ENCODE data around the gene PNPLA5.
"Not testable (repeated sequence)": the region's sequence is repeated elsewhere in the genome, so short reads cannot be mapped to it uniquely, and the experiment has no call there.

The PNPLA5 gene

GRCh38 chr22:43921370-43921769 is 29.6 kb upstream of the PNPLA5 start:
- no peaks in the 10 kb centered on the region for H3K9me3 Mint-ChIP-seq
- H3K27me3 Mint-ChIP-seq, result peaks cover 58% of the 10 kb centered on the region
- DNase-seq (ENCODE audit: low spot score in 2 of 2), result no peak
- no peak for ATAC-seq (replicated peaks; ENCODE audit: extremely low read depth, poor library complexity, severe bottlenecking)
- peaks cover 12% of the 10 kb centered on the region for H3K4me1 Mint-ChIP-seq
- no peak overlapping the region for H3K4me3 Mint-ChIP-seq
- H3K36me3 Mint-ChIP-seq (ENCODE audit: insufficient read depth), result peaks cover 2% of the 10 kb centered on the region
- no peak overlapping the region for H3K27ac Mint-ChIP-seq (ENCODE audit: low read depth)

- H3K9me3 Mint-ChIP-seq, result no peaks in the 10 kb centered on the region
- H3K27ac Mint-ChIP-seq (ENCODE audit: low read depth), result no peak overlapping the region
- peaks cover 12% of the 10 kb centered on the region for H3K4me1 Mint-ChIP-seq
- H3K27me3 Mint-ChIP-seq, result peaks cover 48% of the 10 kb centered on the region
- no peak overlapping the region for H3K4me3 Mint-ChIP-seq
- H3K36me3 Mint-ChIP-seq (ENCODE audit: insufficient read depth), result no peaks in the 10 kb centered on the region
- ATAC-seq (replicated peaks; ENCODE audit: extremely low read depth, poor library complexity, severe bottlenecking), result no peak
- DNase-seq (ENCODE audit: low spot score in 2 of 2), result no peak
Observed at GRCh38 chr22:43919106-43919973, 27.5 kb upstream of the PNPLA5 start.

DNA sequence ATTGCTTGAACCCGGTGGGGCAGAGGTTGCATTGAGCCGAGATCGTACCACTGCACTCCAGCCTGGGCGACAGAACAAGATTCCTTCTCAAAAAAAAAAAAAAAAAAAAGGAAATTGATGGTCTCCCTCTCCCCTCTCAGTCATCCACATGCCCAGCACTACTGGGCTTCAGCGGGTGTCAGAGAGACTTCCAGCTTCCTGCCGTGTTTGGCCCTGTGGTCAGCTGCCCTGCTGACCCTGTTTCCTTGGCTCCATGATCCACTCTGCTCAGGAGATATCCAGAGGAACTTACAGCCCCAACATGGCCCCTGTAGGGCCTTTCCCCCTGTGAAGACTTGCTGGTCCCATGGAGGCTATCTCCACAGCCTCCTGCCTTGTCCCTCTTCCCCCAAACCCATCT is 25.7 kb upstream of the PNPLA5 start:
- Mint-ChIP-seq H3K27me3 (peaks cover 64% of the 10 kb centered on the region), H3K27ac (ENCODE audit: low read depth) (no peak overlapping the region)
- no peak for ATAC-seq (replicated peaks; ENCODE audit: extremely low read depth, poor library complexity, severe bottlenecking)

GRCh38 chr22:43911351-43911750 is 19.5 kb upstream of the PNPLA5 start:
- peaks cover 60% of the 10 kb centered on the region for H3K27me3 Mint-ChIP-seq
- H3K36me3 Mint-ChIP-seq (ENCODE audit: insufficient read depth), result no peaks in the 10 kb centered on the region
- DNase-seq (ENCODE audit: low spot score in 2 of 2) (no peak), ATAC-seq (replicated peaks; ENCODE audit: extremely low read depth, poor library complexity, severe bottlenecking) (no peak)
- no peak overlapping the region for H3K27ac Mint-ChIP-seq (ENCODE audit: low read depth)
- H3K4me1 Mint-ChIP-seq, result no peaks in the 10 kb centered on the region
- no peaks in the 10 kb centered on the region for H3K9me3 Mint-ChIP-seq
- no peak overlapping the region for H3K4me3 Mint-ChIP-seq

More for the DNA sequence above, 25.7 kb upstream of the PNPLA5 start:
- H3K36me3 Mint-ChIP-seq (ENCODE audit: insufficient read depth), result no peaks in the 10 kb centered on the region
- no peaks in the 10 kb centered on the region for H3K9me3 Mint-ChIP-seq
- no peaks in the 10 kb centered on the region for H3K4me1 Mint-ChIP-seq
- DNase-seq (ENCODE audit: low spot score in 2 of 2), result no peak
- H3K4me3 Mint-ChIP-seq, result no peak overlapping the region

DNA sequence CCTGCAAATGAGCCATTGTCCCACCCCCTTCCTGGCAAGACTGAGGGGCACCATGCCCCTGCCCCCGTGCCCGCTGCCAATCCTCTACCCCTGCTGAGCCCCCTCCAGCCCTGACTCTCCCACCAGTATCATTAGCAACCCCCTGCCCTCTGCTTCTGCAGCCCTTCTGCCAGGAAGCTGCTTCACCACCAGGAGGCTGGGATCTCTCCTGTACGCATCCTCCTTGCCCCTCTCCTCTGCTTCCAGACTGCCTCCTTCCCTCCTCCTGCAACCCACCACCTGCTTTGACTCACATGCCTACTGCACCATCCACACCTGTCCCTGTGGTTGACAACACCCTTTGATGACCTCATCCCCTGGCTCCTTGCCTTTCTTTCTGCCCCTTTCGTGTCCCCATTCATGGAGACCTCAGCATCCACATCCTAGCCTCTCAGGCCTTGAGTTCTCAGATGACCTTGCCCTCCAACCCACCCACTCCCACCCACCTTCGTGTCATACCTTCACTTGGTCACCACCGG is 18.4 kb upstream of the PNPLA5 start:
- no peak overlapping the region for H3K27ac Mint-ChIP-seq (ENCODE audit: low read depth)
- H3K4me3 Mint-ChIP-seq, result no peak overlapping the region
- DNase-seq (ENCODE audit: low spot score in 2 of 2) (no peak), ATAC-seq (replicated peaks; ENCODE audit: extremely low read depth, poor library complexity, severe bottlenecking) (no peak)
- no peaks in the 10 kb centered on the region for H3K4me1 Mint-ChIP-seq
- no peaks in the 10 kb centered on the region for H3K36me3 Mint-ChIP-seq (ENCODE audit: insufficient read depth)
- no peaks in the 10 kb centered on the region for H3K9me3 Mint-ChIP-seq
- H3K27me3 Mint-ChIP-seq, result peaks cover 67% of the 10 kb centered on the region

- Mint-ChIP-seq H3K36me3 (ENCODE audit: insufficient read depth) (no peaks in the 10 kb centered on the region), H3K4me3 (no peak overlapping the region), H3K27me3 (peaks cover 68% of the 10 kb centered on the region), H3K4me1 (no peaks in the 10 kb centered on the region), H3K27ac (ENCODE audit: low read depth) (no peak overlapping the region), H3K9me3 (no peaks in the 10 kb centered on the region)
- DNase-seq (ENCODE audit: low spot score in 2 of 2) (no peak), ATAC-seq (replicated peaks; ENCODE audit: extremely low read depth, poor library complexity, severe bottlenecking) (no peak)
Observed at GRCh38 chr22:43909708-43910107, 17.9 kb upstream of the PNPLA5 start.

DNA sequence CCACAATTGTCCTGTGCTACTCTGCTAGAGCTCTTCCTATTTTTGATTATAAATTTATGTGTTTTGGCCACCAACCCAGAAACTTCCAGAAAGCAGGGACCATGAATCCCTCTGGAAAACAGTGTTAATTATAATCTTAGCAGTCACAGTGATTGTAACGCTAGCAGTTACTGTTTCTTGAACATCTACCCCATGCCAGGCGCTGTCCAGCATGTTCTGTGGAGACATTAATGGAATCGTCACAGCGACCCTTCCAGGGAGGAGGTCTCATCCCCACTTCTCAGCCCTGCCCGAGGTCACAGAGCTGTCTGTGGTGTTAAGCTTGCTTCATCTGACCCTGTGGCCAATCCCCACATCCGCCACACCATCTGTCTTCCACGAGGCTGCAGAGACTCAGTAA is 13.9 kb upstream of the PNPLA5 start:
- ATAC-seq (replicated peaks; ENCODE audit: extremely low read depth, poor library complexity, severe bottlenecking) (no peak), DNase-seq (ENCODE audit: low spot score in 2 of 2) (no peak)
- no peak overlapping the region for H3K4me3 Mint-ChIP-seq
- H3K9me3 Mint-ChIP-seq, result no peaks in the 10 kb centered on the region
- no peaks in the 10 kb centered on the region for H3K36me3 Mint-ChIP-seq (ENCODE audit: insufficient read depth)
- no peaks in the 10 kb centered on the region for H3K4me1 Mint-ChIP-seq
- H3K27ac Mint-ChIP-seq (ENCODE audit: low read depth), result no peak overlapping the region
- H3K27me3 Mint-ChIP-seq, result peaks cover 63% of the 10 kb centered on the region

- H3K27ac Mint-ChIP-seq (ENCODE audit: low read depth); H3K9me3 Mint-ChIP-seq; H3K36me3 Mint-ChIP-seq (ENCODE audit: insufficient read depth); DNase-seq (ENCODE audit: low spot score in 2 of 2); H3K4me1 Mint-ChIP-seq; H3K4me3 Mint-ChIP-seq; ATAC-seq (replicated peaks; ENCODE audit: extremely low read depth, poor library complexity, severe bottlenecking): not testable (repeated sequence)
- peaks cover 50% of the 10 kb centered on the region for H3K27me3 Mint-ChIP-seq
Observed at GRCh38 chr22:43904412-43904811, 12.6 kb upstream of the PNPLA5 start.

DNA sequence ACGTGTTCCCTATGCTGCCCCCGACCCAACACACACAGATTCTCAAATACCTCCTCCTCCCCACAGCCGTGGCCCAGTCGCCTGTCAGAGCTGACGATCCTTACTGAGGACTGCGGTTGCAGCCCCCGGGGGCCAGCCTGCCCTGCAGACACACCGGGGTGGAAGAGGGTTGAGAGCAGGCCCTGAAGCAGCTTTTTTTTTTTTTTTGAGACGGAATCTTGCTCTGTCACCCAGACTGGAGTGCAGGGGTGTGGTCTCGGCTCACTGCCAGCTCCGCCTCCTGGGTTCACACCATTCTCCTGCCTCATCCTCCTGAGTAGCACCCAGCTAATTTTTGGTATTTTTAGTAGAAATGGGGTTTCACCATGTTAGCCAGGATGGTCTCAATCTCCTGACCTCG is 11.2 kb upstream of the PNPLA5 start:
- H3K36me3 Mint-ChIP-seq (ENCODE audit: insufficient read depth), result not testable (repeated sequence)

GRCh38 chr22:43901976-43902643 is 10.3 kb upstream of the PNPLA5 start:
- Mint-ChIP-seq H3K36me3 (ENCODE audit: insufficient read depth) (no peaks in the 10 kb centered on the region), H3K27ac (ENCODE audit: low read depth) (no peak overlapping the region), H3K4me3 (no peak overlapping the region), H3K4me1 (no peaks in the 10 kb centered on the region), H3K27me3 (peaks cover 38% of the 10 kb centered on the region), H3K9me3 (no peaks in the 10 kb centered on the region)
- DNase-seq (ENCODE audit: low spot score in 2 of 2), result no peak
- no peak for ATAC-seq (replicated peaks; ENCODE audit: extremely low read depth, poor library complexity, severe bottlenecking)

More for the DNA sequence above, 11.2 kb upstream of the PNPLA5 start:
- not testable (repeated sequence) for H3K4me1 Mint-ChIP-seq; H3K9me3 Mint-ChIP-seq; H3K4me3 Mint-ChIP-seq; H3K27ac Mint-ChIP-seq (ENCODE audit: low read depth); DNase-seq (ENCODE audit: low spot score in 2 of 2); ATAC-seq (replicated peaks; ENCODE audit: extremely low read depth, poor library complexity, severe bottlenecking)
- H3K27me3 Mint-ChIP-seq, result peaks cover 45% of the 10 kb centered on the region

DNA sequence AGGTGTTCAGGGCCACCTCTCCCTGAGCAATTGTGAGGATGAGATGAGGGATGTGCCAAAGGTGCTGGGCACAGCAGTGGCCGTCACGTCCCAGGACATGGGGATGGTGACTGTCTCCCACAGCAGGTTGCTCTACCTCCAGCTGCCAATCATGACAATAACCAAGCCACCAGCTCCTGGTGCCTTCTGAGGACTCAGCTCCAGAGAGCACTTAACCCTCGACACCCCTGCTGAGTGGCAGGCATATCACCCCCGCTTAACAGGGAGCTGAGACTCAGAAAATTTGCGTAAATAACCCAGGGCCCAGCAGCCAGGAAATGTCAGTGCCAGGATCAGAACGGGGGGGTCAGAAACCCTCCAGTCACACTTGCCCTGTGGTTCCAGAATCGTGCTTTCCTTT is 8.4 kb upstream of the PNPLA5 start:
- ATAC-seq (replicated peaks; ENCODE audit: extremely low read depth, poor library complexity, severe bottlenecking) (no peak), DNase-seq (ENCODE audit: low spot score in 2 of 2) (no peak)
- no peaks in the 10 kb centered on the region for H3K9me3 Mint-ChIP-seq
- H3K27me3 Mint-ChIP-seq, result peaks cover 44% of the 10 kb centered on the region
- no peaks in the 10 kb centered on the region for H3K36me3 Mint-ChIP-seq (ENCODE audit: insufficient read depth)
- no peak overlapping the region for H3K27ac Mint-ChIP-seq (ENCODE audit: low read depth)
- H3K4me1 Mint-ChIP-seq, result no peaks in the 10 kb centered on the region
- no peak overlapping the region for H3K4me3 Mint-ChIP-seq

DNA sequence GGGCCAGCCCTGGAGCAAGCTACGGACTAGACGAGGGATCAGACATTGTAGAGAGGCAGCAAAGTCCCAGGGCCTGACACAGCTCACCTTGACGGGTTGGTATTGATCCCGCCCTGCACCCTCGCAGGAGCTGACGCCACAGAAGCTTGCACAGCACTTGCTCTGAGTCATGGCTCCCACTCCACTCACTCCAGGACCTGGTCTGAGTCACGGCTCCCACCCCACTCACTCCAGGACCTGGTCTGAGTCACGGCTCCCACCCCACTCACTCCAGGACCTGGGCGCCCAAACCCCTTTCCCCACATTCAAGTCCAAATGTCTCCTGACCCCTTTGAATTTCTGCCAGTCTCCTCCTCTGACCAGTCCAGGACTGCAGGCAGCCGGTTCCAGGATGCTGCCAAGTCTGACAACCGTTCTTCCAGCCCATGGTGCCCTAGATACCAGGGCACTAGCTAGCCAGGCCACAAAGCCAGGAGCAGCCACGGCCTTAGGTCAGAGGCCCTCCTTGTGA is 6.0 kb upstream of the PNPLA5 start:
- Mint-ChIP-seq H3K36me3 (ENCODE audit: insufficient read depth) (no peaks in the 10 kb centered on the region), H3K4me3 (no peak overlapping the region), H3K27ac (ENCODE audit: low read depth) (no peak overlapping the region), H3K9me3 (no peaks in the 10 kb centered on the region), H3K27me3 (peaks cover 39% of the 10 kb centered on the region), H3K4me1 (no peaks in the 10 kb centered on the region)
- ATAC-seq (replicated peaks; ENCODE audit: extremely low read depth, poor library complexity, severe bottlenecking), result no peak
- no peak for DNase-seq (ENCODE audit: low spot score in 2 of 2)

Data from central memory CD8-positive, alpha-beta T cell (primary cell).